Fibroblast of upper back skin (primary cell): Measurements from ENCODE around the gene CPT1C.

Experiments used
- DNase-seq: peaks from one replicate; pipeline ENCODE4 v3.0.0-alpha.2; 2013

The CPT1C gene

DNA sequence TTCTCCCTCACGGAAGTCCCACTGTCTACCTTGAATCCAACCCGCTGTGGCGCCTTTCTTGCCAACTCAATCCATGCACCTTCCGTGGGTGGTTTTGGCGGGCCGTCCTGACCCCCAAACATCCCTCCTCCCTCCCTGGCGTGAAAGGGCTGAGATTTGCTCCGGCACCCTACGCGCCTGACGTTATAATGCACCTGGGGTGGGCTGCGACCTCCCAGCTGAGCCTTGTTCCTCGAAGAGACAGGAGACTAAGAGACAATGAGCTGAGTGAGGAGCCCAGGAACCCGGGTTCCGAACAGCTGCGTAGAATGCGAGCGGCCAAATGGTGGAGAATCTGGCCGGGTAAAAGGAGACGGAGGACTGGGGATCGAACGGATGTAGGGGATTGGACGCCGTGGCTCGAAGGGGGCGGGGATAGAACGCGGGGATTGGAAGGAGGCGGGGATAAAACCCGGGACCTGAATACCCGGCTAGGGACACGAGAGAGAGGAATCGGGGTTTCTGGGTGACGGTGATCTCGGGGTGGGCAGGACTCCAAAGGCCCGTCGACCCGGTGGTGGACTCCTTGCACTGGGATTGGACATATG, at the start of gene CPT1C:
Gene CPT1C, plus strand, starts transcription at position 461 of the 587 bp plus-strand sequence. CDS start 1,137 bp downstream, outside the sequence.
- DNase-seq = peak; percentile 84

DNA sequence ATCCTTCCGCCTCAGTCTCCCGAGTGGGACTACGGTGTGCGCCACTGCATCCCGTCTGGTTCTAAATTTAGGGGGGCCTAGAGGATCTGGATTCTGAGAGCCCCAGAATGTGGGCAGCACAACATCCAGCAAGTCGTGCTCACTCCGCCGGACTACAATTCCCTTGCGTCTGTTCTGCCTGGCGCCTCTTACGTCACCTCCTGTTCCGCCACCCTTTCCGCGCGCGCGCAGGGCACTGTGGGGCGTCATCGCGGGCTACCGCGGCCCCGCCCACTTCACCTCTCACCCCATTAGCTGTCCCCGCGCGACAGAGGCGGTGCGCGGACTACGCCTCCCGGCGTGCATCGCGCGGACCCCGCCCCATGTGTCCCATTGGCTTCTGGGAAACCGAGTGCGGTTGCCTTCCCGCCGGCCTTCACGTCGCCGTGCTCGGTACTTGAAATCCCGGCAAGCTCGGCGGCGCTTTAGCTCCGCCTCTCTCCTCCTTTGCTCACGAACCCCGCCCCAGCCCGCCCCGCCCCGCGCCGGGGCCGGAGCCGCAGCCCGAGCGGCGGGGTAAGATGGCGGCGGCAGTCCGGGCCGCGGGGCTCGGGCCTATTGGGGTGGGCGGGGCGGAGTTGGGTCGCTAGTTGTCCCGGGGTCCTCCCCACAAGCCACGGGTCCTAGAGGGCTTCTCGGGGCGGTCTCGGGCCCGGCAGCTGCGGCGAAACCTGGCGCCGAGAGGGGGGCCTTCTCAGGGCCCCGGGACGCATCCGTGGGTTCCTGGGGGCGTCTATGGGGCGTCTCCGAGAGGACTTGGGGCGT, 49.0 kb upstream of the CPT1C start, which contains the start of gene SCAF1:
Gene SCAF1, plus strand, starts transcription at position 522 of the 804 bp plus-strand sequence. CDS start 2,818 bp downstream, outside the sequence.
- peak; percentile 100 for DNase-seq

DNA sequence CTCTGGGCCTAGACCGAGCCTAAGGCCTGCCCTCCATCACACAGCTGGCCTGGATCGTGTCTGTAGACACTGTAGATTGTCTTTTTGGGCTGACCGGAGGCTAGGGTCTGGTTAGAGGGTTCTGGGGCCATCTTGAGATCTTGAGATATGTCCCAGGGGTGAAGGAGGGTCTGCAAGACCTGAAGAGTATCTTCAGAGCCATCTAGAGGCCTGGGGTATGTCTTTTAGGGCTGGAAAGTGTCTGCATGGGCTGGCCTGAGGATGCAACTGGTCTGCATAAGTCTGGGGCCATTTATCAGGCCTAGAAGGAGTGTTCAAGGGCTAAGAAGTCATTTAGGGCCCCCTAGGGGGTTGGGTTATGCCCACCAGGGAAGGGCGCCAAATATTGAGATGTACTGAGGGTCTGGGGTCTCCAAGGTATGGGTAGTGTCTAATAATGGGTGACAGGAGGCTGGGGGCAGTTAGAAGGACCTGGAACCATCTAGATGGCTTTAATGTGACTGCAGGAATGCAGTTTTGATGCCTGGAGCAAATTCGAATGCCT, 48.4 kb upstream of the CPT1C start:
- no peak for DNase-seq

DNA sequence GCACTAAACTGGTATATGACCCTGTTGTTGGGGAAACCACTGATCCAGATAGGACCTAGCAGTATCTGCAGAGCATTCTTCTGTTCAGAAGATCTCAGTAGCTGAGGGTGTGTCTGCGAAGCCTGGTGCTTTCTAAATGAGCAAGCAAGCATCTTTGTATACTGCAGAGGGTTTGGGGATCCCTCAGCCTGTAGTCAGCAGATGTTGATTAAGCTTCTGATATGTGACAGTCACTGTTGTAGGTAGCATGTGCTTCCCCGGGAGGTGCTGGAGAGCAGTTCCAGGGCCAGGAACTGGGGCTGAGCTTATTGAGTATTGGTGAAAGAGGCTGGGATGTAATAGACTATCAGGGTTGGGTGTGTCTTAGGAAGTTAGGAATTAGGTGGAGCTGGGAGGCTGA, 47.5 kb upstream of the CPT1C start:
- DNase-seq = no peak

DNA sequence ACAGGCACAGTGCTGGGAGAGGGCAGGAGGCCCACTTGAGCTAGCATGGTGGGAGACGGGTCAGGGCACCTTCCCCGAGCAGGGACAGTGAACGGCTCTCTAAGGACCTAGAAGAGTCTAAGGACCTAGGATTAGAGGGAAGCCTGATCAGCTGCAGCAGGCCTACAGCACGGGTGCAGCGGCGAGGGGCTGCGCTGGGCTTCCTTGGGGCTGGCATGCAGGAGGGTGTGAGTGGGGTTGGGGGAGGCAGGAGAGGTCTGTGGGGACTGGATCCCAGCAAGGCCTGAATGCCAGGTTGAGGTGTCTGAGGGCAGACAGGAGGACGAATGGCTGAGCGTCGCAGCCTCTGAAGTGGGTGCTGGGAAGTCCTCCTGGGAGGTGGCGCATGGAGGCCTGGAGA, 45.3 kb upstream of the CPT1C start:
- no peak for DNase-seq

DNA sequence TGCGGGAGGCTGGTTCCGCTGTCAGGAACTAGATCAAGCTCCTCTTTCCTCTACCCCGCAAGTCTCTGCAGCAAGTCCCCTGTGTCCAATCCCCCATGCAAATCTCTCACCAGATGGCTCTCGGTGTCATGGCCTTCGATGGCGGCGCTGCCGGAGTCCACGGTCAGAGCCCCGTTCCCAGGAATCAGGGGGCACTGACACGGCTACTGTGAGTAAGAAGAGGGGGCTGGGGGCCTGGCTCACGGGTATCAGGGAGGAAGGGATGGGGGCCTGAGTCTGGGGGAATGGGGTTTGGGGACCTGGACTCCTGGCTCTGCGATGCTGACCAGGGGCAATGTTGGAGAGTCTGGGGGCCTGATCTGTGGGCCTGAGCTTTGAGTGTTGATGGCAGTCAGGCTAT, 44.9 kb upstream of the CPT1C start:
- DNase-seq = no peak

DNA sequence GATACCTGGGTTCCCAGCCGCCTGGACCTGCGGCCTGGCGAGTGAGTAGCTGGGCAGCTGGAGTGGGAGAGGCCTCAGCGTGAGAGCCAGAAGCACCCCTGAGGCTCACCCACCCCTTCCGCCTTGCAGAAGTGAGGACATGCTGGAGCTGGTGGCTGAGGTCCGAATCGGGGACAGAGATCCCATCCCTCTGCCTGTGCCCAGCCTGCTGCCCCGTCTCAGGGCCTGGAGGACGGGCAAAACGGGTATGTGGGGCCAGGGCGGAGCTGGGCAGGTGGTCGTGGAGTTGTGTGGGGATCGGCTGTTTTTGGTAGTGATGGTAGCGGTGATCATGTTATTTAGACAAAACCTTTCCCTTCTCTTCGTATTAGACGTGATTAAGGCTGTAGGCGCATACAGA, 44.3 kb upstream of the CPT1C start:
- DNase-seq = no peak

DNA sequence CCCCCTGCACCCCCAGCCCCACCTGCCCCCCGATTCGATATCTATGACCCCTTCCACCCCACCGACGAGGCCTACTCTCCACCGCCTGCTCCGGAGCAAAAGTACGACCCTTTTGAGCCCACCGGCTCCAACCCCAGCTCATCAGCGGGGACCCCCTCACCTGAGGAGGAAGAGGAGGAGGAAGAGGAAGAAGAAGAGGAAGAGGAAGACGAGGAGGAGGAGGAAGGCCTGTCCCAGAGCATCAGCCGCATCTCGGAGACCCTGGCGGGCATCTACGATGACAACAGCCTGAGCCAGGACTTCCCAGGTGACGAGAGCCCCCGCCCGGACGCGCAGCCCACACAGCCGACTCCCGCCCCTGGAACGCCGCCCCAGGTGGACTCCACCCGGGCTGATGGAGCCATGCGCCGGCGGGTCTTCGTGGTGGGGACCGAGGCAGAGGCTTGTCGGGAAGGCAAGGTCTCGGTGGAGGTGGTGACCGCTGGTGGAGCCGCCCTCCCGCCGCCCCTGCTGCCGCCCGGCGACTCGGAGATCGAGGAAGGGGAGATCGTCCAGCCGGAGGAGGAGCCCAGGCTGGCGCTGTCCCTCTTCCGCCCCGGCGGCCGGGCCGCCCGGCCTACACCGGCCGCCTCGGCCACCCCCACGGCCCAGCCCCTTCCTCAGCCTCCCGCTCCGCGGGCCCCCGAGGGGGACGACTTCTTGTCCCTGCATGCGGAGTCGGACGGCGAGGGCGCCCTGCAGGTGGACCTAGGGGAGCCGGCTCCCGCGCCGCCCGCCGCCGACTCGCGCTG, 39.7 kb upstream of the CPT1C start:
- DNase-seq = no peak

DNA sequence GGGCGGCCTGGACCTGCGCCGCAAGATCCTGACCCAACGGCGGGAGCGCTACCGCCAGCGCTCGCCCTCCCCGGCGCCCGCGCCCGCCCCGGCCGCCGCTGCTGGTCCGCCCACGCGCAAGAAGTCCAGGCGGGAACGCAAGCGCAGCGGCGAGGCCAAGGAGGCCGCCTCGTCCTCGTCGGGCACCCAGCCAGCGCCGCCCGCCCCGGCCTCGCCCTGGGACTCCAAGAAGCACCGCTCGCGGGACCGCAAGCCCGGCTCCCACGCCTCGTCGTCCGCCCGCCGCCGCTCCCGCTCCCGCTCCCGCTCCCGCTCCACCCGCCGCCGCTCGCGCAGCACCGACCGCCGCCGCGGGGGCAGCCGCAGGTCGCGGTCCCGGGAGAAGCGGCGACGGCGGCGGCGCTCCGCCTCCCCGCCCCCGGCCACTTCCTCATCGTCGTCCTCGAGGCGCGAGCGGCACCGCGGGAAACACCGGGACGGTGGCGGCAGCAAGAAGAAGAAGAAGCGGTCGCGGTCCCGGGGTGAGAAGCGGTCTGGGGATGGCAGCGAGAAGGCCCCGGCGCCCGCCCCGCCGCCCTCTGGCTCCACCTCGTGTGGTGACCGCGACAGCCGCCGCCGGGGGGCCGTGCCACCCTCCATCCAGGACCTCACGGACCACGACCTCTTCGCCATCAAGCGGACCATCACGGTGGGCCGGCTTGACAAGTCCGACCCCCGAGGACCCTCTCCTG, 38.9 kb upstream of the CPT1C start:
- no peak for DNase-seq

DNA sequence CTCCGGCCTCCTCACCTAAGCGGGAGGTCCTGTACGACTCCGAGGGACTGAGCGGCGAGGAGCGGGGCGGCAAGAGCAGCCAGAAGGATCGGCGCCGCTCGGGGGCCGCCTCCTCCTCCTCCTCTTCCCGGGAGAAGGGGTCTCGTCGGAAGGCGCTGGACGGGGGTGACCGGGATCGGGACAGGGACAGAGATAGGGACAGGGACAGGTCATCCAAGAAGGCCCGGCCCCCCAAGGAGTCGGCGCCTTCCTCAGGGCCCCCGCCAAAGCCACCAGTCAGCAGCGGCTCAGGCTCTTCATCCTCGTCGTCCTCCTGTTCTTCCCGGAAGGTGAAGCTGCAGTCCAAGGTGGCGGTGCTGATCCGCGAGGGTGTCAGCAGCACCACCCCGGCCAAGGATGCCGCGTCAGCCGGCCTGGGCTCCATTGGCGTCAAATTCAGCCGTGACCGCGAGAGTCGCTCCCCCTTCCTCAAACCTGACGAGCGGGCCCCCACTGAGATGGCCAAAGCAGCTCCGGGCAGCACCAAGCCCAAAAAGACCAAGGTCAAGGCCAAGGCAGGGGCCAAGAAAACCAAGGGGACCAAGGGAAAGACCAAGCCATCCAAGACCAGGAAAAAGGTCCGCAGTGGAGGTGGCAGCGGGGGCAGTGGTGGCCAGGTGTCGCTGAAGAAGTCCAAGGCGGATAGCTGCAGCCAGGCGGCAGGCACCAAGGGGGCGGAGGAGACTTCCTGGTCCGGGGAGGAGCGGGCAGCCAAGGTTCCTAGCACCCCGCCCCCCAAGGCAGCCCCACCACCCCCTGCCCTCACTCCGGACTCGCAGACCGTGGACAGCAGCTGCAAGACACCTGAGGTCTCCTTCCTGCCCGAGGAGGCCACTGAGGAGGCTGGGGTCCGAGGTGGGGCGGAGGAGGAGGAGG, 38.1 kb upstream of the CPT1C start:
- no peak for DNase-seq

DNA sequence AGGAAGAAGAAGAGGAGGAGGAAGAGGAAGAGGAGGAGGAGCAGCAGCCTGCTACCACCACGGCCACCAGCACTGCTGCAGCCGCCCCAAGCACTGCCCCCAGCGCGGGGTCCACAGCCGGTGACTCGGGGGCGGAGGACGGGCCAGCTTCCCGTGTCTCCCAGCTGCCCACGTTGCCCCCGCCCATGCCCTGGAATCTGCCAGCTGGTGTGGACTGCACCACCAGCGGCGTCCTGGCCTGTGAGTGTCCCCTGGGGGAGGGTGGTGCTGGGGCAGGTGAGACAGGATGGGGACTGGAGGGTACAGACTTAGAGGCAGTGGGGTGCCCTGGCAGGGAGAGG, 37.5 kb upstream of the CPT1C start:
- no peak for DNase-seq

DNA sequence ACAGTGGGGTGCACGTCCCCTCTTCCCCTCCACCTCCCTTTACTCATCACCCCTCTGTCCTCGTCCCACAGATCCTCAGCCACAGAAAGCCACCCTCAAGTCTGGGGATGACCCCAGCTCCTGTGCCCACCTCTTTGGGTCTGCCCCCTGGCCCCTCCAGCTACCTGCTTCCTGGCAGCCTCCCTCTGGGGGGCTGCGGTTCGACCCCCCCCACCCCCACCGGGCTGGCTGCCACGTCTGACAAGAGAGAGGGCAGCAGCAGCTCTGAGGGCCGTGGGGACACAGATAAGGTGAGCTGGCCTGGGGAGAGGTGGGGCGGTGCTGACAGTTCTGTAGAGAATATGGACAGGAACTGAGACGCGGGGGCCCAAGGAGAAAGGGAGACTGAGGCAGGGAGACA, 36.3 kb upstream of the CPT1C start:
- DNase-seq = no peak

DNA sequence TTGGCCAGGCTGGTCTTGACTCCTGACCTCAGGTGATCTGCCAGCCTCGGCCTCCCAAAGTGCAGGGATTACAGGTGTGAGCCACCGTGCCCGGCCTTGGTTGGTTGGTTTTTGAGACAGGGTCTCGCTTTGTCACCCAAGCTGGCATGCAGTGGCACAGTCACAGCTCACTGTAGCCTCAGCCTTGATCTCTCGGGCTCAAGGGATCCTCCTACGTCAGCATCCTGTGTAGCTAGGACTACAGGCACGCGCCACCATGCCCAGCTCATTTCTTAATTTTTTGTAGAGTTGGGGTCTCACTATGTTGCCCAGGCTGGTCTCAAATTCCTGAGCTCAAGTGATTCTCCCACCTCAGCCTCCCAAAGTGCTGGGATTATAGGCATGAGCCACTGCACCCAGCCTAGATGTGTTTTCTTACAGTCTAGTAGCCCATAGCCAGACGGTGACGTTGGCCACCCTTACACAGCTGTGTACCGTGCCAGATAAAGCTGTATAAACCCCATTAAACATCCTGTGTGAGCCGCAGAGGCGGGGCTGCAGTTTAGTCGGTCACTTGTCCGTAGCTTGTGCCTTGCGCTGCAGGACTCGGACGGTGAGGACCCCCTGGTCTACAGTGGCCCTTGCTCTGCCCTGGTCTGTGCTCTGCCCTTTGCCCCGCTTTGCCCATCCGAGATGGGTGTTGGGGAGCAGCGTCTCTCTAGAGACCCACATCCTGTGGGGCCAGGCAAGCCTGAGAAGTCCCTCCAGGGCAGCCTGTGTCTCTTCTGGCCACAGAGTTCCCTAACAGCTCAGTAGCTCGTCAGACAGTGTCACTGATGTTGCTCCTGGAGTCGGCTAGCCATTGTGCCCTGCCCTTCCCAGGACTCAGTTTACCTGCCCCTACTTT, 35.1 kb upstream of the CPT1C start:
- no peak for DNase-seq

DNA sequence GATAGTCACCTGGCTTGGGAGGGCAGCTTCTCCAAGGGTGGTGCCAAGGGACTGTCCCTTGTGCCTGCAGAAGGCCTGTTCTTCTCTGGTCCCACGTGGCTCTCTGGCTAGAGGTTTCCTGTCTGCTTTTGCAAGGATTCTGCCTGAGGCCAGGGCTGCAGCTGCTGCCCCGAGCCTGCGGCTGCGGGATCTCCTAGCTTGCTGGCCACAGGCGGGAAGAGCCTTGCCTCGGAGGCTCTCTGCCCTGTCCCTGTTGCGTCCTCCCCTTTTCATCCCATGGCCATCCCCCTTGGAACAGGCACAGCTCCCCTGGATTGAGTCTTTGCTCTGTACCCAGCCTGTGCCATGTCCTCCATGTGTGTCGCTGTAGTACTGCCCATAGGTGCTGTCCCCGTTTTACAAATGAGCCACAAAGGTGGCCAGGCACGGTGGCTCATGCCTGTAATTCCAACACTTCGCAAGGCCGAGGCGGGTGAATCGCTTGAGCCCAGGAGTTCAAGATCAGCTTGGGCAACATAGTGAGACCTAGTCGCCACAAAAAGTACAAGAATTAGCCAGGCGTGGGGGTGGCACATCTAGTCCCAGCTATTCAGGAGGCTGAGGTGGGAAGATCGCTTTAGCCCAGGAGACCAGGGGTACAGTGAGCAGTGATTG, 34.3 kb upstream of the CPT1C start:
- DNase-seq = no peak

DNA sequence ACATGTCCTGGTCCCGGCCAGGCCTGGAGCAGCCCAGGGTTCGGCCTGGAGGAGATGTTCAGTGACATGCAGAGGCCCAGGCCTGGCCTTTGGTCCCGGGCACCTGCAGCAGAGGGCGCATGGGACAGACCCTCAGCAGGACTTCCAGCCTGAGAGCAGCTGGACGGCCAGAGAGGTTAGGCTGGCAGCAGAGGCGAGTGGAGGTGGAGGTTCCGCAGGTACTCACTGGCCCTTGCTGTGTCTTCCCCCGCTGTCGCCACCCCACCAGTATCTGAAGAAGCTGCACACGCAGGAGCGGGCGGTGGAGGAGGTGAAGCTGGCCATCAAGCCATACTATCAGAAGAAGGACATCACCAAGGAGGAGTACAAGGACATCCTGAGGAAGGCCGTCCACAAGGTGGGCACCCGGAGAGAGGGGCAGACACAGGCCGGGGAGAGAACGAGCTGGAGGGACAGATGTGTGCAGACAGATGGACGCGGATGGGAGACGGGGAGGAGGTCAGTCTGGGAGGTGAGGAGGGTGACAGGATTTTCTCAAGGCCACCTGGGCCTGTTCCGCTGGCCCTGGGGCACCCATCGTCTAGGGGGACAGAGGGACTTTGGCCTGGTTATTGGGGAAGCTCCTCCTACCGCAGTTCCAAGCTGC, 33.3 kb upstream of the CPT1C start:
- no peak for DNase-seq

DNA sequence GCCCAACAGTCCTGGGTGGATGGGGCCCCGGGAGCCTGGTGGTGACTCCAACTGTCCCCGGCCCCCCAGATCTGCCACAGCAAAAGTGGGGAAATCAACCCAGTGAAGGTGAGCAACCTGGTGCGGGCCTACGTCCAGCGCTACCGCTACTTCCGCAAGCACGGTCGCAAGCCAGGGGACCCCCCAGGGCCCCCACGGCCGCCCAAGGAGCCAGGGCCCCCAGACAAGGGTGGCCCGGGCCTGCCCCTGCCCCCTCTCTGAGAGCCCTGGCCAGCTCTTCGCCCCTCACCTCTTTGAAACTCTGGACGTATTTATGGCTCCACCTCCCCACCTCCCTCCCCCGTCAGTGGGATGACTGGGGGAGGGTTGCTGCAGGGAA, 32.8 kb upstream of the CPT1C start:
- DNase-seq = no peak

DNA sequence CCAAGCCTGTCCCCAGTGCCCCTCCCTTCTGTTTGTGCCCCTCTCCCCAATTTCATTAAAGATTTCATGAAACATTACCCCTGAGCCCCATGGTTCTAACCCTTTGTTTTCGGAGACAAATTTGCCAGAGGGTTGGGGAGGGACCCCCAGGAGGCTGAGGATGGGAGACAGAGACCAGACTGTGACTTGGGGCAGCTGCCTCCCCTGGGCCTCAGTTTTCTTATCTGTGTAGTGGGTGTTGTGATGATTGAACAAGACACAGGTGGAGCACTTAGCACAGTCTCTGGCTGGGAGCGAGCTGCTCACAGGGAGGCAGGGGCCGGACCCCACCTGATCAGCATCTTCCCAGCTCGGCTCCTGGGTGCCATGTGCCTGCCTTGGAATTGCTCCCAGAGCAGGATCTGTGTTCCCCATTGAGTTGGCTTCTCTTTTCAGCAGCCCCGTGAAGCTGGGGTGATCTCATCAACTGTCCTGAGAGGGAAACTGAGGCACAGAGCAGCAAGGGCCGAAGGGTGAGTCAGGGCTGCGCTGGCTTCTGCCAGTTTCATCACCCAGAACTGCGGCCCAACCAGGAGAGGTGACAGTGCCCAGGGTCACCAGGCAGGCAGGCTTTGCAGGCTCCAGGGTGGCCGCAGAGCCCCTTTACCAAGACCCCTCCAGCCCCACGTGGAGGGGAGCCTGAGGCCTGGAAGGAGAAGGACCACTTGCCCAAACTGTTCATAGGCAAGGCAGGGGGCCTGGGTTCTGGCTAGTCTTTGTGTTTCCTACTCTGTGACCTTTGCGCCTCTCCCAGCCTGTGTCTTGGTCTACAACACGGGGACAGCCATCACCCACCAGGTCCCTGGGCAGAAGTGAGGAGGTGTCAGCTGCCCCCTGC, 32.1 kb upstream of the CPT1C start:
- no peak for DNase-seq

DNA sequence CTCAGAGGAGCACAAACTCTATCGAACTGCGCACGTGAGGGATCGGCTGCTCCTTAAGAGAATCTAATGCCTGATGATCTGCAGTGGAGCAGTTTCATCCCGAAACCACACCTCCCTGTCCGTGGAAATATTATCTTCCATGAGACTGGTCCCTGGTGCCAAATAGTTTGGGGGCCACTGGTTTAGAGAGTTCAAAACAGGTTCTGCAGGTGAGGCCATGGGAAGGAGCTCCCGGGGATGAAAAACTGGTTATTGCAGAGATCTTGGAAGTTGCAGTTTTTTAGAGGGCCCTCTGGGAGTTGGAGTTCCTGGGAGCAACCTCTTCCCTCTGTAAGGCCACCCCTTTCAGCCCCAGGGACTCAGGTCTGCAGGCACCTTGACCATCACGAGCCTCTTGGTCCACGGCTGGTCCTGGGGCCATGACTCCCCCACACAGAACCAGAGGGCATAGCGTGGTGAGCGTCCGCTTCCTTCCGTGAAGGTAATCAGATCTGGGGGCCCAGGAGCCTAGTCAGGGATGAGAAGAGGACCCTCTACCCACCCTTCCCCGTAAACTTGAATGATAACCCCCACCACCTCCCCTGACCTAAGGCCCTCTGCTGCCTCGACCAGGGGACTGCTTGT, 30.5 kb upstream of the CPT1C start:
- DNase-seq = no peak
